Type B pancreatic cell (in vitro differentiated cells): Measurements from ENCODE around the gene SLC35F4. TPM values are rescaled to one million over a fixed set of nuclear protein-coding genes. Genes with fewer than 3 reads are reported as not detected.

ENCODE experiments used
- DNase-seq: peaks from one replicate; pipeline ENCODE4 v3.0.0; 2021; ENCODE audit warnings: mixed read lengths; ENCODE audit not compliant: unreplicated experiment; ENCODE audit errors: extremely low spot score
- H3K27ac Mint-ChIP-seq: 2 replicates; pipeline ENCODE4 v1.8.0; 2021; ENCODE audit warnings: mild to moderate bottlenecking, mixed read lengths
- H3K27me3 Mint-ChIP-seq: 2 replicates; pipeline ENCODE4 v1.8.0; 2021; ENCODE audit warnings: mixed read lengths
- H3K36me3 Mint-ChIP-seq: 2 replicates; pipeline ENCODE4 v1.8.0; 2021; ENCODE audit warnings: mixed read lengths
- H3K4me1 Mint-ChIP-seq: one replicate; pipeline ENCODE4 v1.8.0; 2021; ENCODE audit warnings: mixed read lengths; ENCODE audit not compliant: unreplicated experiment
- H3K4me3 Mint-ChIP-seq: 2 replicates; pipeline ENCODE4 v1.8.0; 2021; ENCODE audit warnings: mild to moderate bottlenecking, mixed read lengths
- H3K9me3 Mint-ChIP-seq: 2 replicates; pipeline ENCODE4 v1.8.0; 2021; ENCODE audit warnings: mixed read lengths
- total RNA-seq: library from RNA; stranded (reverse); gene quantifications from 2 replicates; pipeline ENCODE4 v1.2.1, GENCODE V29; 2021; ENCODE audit warnings: low replicate concordance
- TF ChIP-seq, protein P1 (sequence below): fragments of 200-600 bp; sonication (generic); conservative IDR thresholded peaks from 2 replicates; pipeline ENCODE4 v1.5.0; 2021; ENCODE audit warnings: antibody characterized with exemption, mild to moderate bottlenecking

SLC35F4 gene
- total RNA-seq, 1 donor from 2014 or later, result 2.1 TPM

DNA sequence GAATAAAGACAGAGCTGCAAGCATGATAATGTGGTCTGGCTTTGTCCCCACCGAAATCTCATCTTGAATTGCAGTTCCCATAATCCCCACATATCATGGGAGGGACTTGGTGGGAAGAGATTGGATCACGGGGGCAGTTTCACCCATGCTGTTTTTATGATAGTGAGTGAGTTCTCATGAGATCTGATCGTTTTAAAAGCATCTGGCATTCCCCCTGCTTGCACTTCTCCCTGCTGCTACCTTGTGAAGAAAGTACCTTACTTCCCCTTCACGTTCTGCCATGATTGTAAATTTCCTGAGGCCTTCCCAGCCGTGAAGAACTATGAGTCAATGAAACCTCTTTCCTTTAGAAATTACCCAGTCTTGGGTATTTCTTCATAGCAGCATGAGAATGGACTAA lies 158.7 kb downstream of the SLC35F4 start:
- DNase-seq, result no peak
- Mint-ChIP-seq H3K9me3 (peaks cover 9% of the 10 kb centered on the region), H3K4me1 (no peaks in the 10 kb centered on the region), H3K27ac (no peak overlapping the region), H3K36me3 (no peaks in the 10 kb centered on the region), H3K27me3 (no peaks in the 10 kb centered on the region), H3K4me3 (no peak overlapping the region)
- TF ChIP-seq, protein P1, sequence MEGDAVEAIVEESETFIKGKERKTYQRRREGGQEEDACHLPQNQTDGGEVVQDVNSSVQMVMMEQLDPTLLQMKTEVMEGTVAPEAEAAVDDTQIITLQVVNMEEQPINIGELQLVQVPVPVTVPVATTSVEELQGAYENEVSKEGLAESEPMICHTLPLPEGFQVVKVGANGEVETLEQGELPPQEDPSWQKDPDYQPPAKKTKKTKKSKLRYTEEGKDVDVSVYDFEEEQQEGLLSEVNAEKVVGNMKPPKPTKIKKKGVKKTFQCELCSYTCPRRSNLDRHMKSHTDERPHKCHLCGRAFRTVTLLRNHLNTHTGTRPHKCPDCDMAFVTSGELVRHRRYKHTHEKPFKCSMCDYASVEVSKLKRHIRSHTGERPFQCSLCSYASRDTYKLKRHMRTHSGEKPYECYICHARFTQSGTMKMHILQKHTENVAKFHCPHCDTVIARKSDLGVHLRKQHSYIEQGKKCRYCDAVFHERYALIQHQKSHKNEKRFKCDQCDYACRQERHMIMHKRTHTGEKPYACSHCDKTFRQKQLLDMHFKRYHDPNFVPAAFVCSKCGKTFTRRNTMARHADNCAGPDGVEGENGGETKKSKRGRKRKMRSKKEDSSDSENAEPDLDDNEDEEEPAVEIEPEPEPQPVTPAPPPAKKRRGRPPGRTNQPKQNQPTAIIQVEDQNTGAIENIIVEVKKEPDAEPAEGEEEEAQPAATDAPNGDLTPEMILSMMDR, result no peak

DNA sequence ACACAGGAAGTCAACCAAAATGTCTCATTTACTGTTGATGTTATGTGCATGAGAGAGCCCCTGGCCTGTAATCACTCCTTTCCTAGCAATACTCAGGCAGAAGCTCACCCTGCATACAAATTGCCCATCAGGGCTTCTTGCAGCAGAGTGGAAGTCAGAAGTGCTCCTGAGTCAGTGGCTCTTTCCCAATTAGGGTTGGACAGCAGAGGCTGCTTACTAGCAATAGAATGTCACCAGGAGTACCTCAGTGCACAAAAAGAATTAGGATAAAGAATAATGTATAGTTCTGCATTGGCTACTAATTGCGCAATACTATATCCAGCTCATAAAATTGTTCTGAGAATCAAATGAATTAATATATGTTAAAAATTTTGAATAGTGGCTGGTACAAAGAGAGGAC lies 161.1 kb downstream of the SLC35F4 start:
- Mint-ChIP-seq H3K4me3 (no peak overlapping the region), H3K4me1 (no peaks in the 10 kb centered on the region), H3K9me3 (peaks cover 9% of the 10 kb centered on the region), H3K27me3 (no peaks in the 10 kb centered on the region), H3K27ac (no peak overlapping the region), H3K36me3 (no peaks in the 10 kb centered on the region)
- TF ChIP-seq, protein P1, result no peak
- no peak for DNase-seq

DNA sequence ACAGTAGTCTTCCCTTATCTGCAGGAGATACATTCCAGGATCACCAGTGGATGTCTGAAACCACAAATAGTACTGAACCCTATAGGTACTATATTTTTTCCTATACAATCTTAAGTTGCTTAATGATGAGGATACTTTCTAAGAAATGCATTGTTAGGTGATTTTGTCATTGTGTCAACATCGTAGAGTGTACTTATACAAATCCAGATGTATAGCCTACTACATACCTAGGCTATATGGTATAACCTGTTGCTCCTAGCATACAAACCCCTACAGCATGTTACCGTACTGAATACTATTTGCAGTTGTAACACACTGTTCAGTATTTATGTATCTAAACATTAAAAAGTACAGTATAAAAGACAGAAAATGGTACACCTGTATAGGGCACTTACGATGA lies 165.9 kb downstream of the SLC35F4 start:
- no peak overlapping the region for H3K4me3 Mint-ChIP-seq
- no peaks in the 10 kb centered on the region for H3K27me3 Mint-ChIP-seq
- no peaks in the 10 kb centered on the region for H3K36me3 Mint-ChIP-seq
- no peaks in the 10 kb centered on the region for H3K4me1 Mint-ChIP-seq
- DNase-seq, result no peak
- no peak overlapping the region for H3K27ac Mint-ChIP-seq
- H3K9me3 Mint-ChIP-seq, result no peaks in the 10 kb centered on the region
- TF ChIP-seq, protein P1, result no peak

DNA sequence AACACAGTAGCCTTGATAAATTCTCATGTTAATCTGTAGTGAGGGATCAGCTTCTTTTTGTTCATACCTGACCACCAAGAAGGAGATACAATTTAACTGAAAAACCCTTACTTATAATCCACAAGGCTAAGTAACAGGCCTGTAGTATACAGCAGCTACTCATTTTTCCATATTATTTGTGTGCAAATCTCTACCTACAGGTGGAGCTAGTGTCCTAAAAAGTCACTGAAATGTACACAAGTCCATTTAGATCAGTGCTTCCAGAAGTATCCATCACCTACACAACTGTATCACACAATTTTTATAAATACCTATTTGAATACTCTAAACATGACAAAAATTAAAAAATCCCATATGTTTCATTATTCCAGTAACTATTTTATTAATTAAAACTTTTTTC lies 173.2 kb downstream of the SLC35F4 start:
- no peak overlapping the region for H3K4me3 Mint-ChIP-seq
- DNase-seq, result no peak
- H3K27ac Mint-ChIP-seq, result no peak overlapping the region
- H3K9me3 Mint-ChIP-seq, result no peaks in the 10 kb centered on the region
- TF ChIP-seq, protein P1, result peak; percentile 74
- H3K36me3 Mint-ChIP-seq, result no peaks in the 10 kb centered on the region
- H3K27me3 Mint-ChIP-seq, result peaks cover 3% of the 10 kb centered on the region
- H3K4me1 Mint-ChIP-seq, result no peaks in the 10 kb centered on the region

GRCh38 chr14:57687416-57687815 lies 178.5 kb downstream of the SLC35F4 start:
- no peaks in the 10 kb centered on the region for H3K4me1 Mint-ChIP-seq
- H3K27me3 Mint-ChIP-seq, result peaks cover 7% of the 10 kb centered on the region
- H3K4me3 Mint-ChIP-seq, result no peak overlapping the region
- H3K36me3 Mint-ChIP-seq, result no peaks in the 10 kb centered on the region
- no peaks in the 10 kb centered on the region for H3K9me3 Mint-ChIP-seq
- no peak overlapping the region for H3K27ac Mint-ChIP-seq
- no peak for DNase-seq
- TF ChIP-seq, protein P1, result no peak

- Mint-ChIP-seq H3K27me3 (peaks cover 7% of the 10 kb centered on the region), H3K36me3 (no peaks in the 10 kb centered on the region), H3K4me1 (no peaks in the 10 kb centered on the region), H3K27ac (no peak overlapping the region), H3K9me3 (no peaks in the 10 kb centered on the region), H3K4me3 (no peak overlapping the region)
- TF ChIP-seq, protein P1, result no peak
- DNase-seq, result no peak
Measured at GRCh38 chr14:57686304-57686703, 179.6 kb downstream of the SLC35F4 start.
